ENCODE data around the gene TRIM38.

Gene TRIM38

GRCh38 chr6:26022737-26023136 lies 60.1 kb downstream of the TRIM38 start:
- no peak for TF ChIP-seq TOX (CRISPR knock-in tag; IDR thresholded peaks at IDR 0.05; ENCODE audit: borderline replicate concordance)
- TF ChIP-seq ZNF8 (CRISPR knock-in tag; IDR thresholded peaks at IDR 0.05): no peak
- no peak for TF ChIP-seq CSRNP3 (CRISPR knock-in tag; IDR thresholded peaks at IDR 0.05)
- TF ChIP-seq POU6F1 (CRISPR knock-in tag; IDR thresholded peaks at IDR 0.05; ENCODE audit: borderline replicate concordance, low read depth): no peak
- TF ChIP-seq RARB (CRISPR knock-in tag; IDR thresholded peaks at IDR 0.05): no peak
- no peak for TF ChIP-seq TSHZ2 (CRISPR knock-in tag; IDR thresholded peaks at IDR 0.05)
- TF ChIP-seq ISL1 (CRISPR knock-in tag; IDR thresholded peaks at IDR 0.05): no peak
- TF ChIP-seq ZFP3 (CRISPR knock-in tag; IDR thresholded peaks at IDR 0.05): no peak
- no peak for TF ChIP-seq PATZ1 (CRISPR knock-in tag; IDR thresholded peaks at IDR 0.05; ENCODE audit: borderline replicate concordance)
- no peak for TF ChIP-seq ESRRG (CRISPR knock-in tag; IDR thresholded peaks at IDR 0.05)
- no peak for TF ChIP-seq ARNTL (CRISPR knock-in tag; IDR thresholded peaks at IDR 0.05; ENCODE audit: borderline replicate concordance, low read depth)
- TF ChIP-seq ZNF70 (CRISPR knock-in tag; IDR thresholded peaks at IDR 0.05): no peak
- ATAC-seq: no peak

- ATAC-seq: no peak
- TF ChIP-seq ESRRG (CRISPR knock-in tag; IDR thresholded peaks at IDR 0.05): no peak
- TF ChIP-seq ZFP30 (CRISPR knock-in tag; IDR thresholded peaks at IDR 0.05): no peak
- no peak for TF ChIP-seq ZC3H10 (CRISPR knock-in tag; IDR thresholded peaks at IDR 0.05)
- no peak for TF ChIP-seq ZNF8 (CRISPR knock-in tag; IDR thresholded peaks at IDR 0.05)
These were observed 62.0 kb downstream of the TRIM38 start for GRCh38 chr6:26024651-26025046.

- TF ChIP-seq RARB (CRISPR knock-in tag; IDR thresholded peaks at IDR 0.05) (no peak), CSRNP3 (CRISPR knock-in tag; IDR thresholded peaks at IDR 0.05) (no peak), ZNF8 (CRISPR knock-in tag; IDR thresholded peaks at IDR 0.05) (no peak), POU6F1 (CRISPR knock-in tag; IDR thresholded peaks at IDR 0.05; ENCODE audit: borderline replicate concordance, low read depth) (no peak), ZC3H10 (CRISPR knock-in tag; IDR thresholded peaks at IDR 0.05) (no peak), OSR1 (CRISPR knock-in tag; IDR thresholded peaks at IDR 0.05) (no peak), CREB5 (CRISPR knock-in tag; IDR thresholded peaks at IDR 0.05; ENCODE audit: low read depth) (no peak), TOX (CRISPR knock-in tag; IDR thresholded peaks at IDR 0.05; ENCODE audit: borderline replicate concordance) (no peak), ARNTL (CRISPR knock-in tag; IDR thresholded peaks at IDR 0.05; ENCODE audit: borderline replicate concordance, low read depth) (no peak), BACH2 (CRISPR knock-in tag; IDR thresholded peaks at IDR 0.05; ENCODE audit: borderline replicate concordance) (no peak), SNAI2 (CRISPR knock-in tag; IDR thresholded peaks at IDR 0.05) (no peak), CSDC2 (CRISPR knock-in tag; IDR thresholded peaks at IDR 0.05) (no peak), GLIS3 (CRISPR knock-in tag; IDR thresholded peaks at IDR 0.05) (no peak), ZNF70 (CRISPR knock-in tag; IDR thresholded peaks at IDR 0.05) (no peak), ESRRG (CRISPR knock-in tag; IDR thresholded peaks at IDR 0.05) (no peak), TCF4 (CRISPR knock-in tag; IDR thresholded peaks at IDR 0.05; ENCODE audit: borderline replicate concordance) (no peak)
- peak; percentile 19 for ATAC-seq
These were observed 62.7 kb downstream of the TRIM38 start for GRCh38 chr6:26025047-26025893.

Measured in SK-N-SH treated with all-trans-retinoic acid at 6 μM for 48 hours (cell line).